GM12878 (cell line): ENCODE data around the gene PHRF1. TPM values are rescaled to one million over a fixed set of nuclear protein-coding genes. Genes with fewer than 3 reads are reported as not detected.

Experiments used
- ATAC-seq: fragments of 200-7000 bp; cut with Tn5 transposase; 3 replicates; pipeline ENCODE4 v1.9.1; 2020; ENCODE audit warnings: mild to moderate bottlenecking, moderate library complexity
- BruUV-seq: library from RNA; stranded (reverse); fragments of 400-500 nt; replicated peaks from 2 replicates; lab custom pipeline; 2021; lab: Mats Ljungman, UMichigan
- CTCF ChIA-PET: fragments of 300-600 bp; sonication (Branson Sonifier 250); formaldehyde crosslinking; extraction: SDS; loops from one replicate; lab custom pipeline; 2021; ENCODE audit warnings: inconsistent platforms; lab: Yijun Ruan, JAX
- POLR2A ChIA-PET: fragments of 350-600 bp; formaldehyde crosslinking; extraction: SDS; loops from one replicate; lab custom pipeline; 2021; ENCODE audit warnings: inconsistent platforms; lab: Charles Lee
- RAD21 ChIA-PET: fragments of 300-600 bp; sonication (Branson Sonifier 250); formaldehyde crosslinking; loops from one replicate; lab custom pipeline; 2023; ENCODE audit warnings: antibody characterized with exemption; ENCODE audit not compliant: unreplicated experiment; lab: Charles Lee
- SMC1A ChIA-PET: fragments of 300-600 bp; sonication (Branson Sonifier 250); formaldehyde crosslinking; loops from one replicate; lab custom pipeline; 2023; ENCODE audit not compliant: unreplicated experiment, uncharacterized antibody; lab: Charles Lee
- DNase-seq: peaks from one replicate; pipeline ENCODE4 v3.0.0-alpha.2; 2011; ENCODE audit warnings: low read depth, low spot score
- FAIRE-seq: peaks from 3 replicates; lab custom pipeline; 2011; peaks lifted over from hg19 to GRCh38; lab: Jason Lieb, UNC
- H2AFZ ChIP-seq: 2 replicates; pipeline ENCODE4 v1.6.0; 2011; ENCODE audit warnings: low read depth, low read length, control low read depth; ENCODE audit not compliant: control insufficient read depth
- H3K27ac ChIP-seq: 2 replicates; pipeline ENCODE4 v1.5.1; 2011; ENCODE audit warnings: control low read depth; ENCODE audit not compliant: control insufficient read depth, insufficient read depth
- H3K27me3 ChIP-seq, 2 experiments: replicated peaks in 1 of 2; 2 replicates each; pipeline versions ENCODE4 v1.6.0 to v1.6.1; 2011; ENCODE audit warnings: low read length in 1 of 2; ENCODE audit not compliant: control insufficient read depth in 2 of 2, insufficient read depth in 2 of 2
- H3K36me3 ChIP-seq, 2 experiments: 2 replicates each; pipeline ENCODE4 v1.5.1; 2011; ENCODE audit warnings: low read length in 1 of 2; ENCODE audit not compliant: control insufficient read depth in 2 of 2, insufficient read depth in 2 of 2
- H3K4me1 ChIP-seq: 2 replicates; pipeline ENCODE4 v1.6.1; 2011; ENCODE audit warnings: mild to moderate bottlenecking, low read length, moderate library complexity, mixed read lengths; ENCODE audit not compliant: control insufficient read depth, insufficient read depth
- H3K4me2 ChIP-seq: 2 replicates; pipeline ENCODE4 v1.6.0; 2011; ENCODE audit warnings: control low read depth; ENCODE audit not compliant: control insufficient read depth, insufficient read depth
- H3K4me3 ChIP-seq: fragments of 200-600 bp; sonication (generic); 2 replicates; pipeline ENCODE4 v1.5.1; 2016
- H3K79me2 ChIP-seq: 2 replicates; pipeline ENCODE4 v1.6.0; 2011; ENCODE audit warnings: low read length; ENCODE audit not compliant: control insufficient read depth, insufficient read depth
- H3K9ac ChIP-seq: 2 replicates; pipeline ENCODE4 v1.8.0; 2011; ENCODE audit warnings: low read length, control low read depth, mixed read lengths; ENCODE audit not compliant: control insufficient read depth, insufficient read depth
- H3K9me3 ChIP-seq: replicated peaks from 3 replicates; pipeline ENCODE4 v1.5.1; 2011; ENCODE audit warnings: mild to moderate bottlenecking, low read length; ENCODE audit not compliant: control insufficient read depth, insufficient read depth
- H4K20me1 ChIP-seq: 2 replicates; pipeline ENCODE4 v1.6.0; 2011; ENCODE audit not compliant: control insufficient read depth, insufficient read depth
- BCL3 ChIP-seq: IDR thresholded peaks from 2 replicates; pipeline ENCODE4 v1.6.1; 2011; ENCODE audit warnings: borderline replicate concordance, low read depth, mild to moderate bottlenecking, moderate library complexity, low read length; ENCODE audit not compliant: insufficient read depth, poor library complexity, severe bottlenecking
- BHLHE40 ChIP-seq, 2 experiments: fragments of 450-650 bp in 1 of 2; IDR thresholded peaks; 2 replicates each; pipeline ENCODE4 v1.6.1; 2011 to 2017; ENCODE audit warnings: low read depth in 2 of 2, borderline replicate concordance in 1 of 2, improper control_type of control experiment in 1 of 2, low read length in 1 of 2, mild to moderate bottlenecking in 1 of 2
- CHD2 ChIP-seq: IDR thresholded peaks from 2 replicates; pipeline ENCODE4 v1.6.1; 2011; ENCODE audit warnings: low read depth, low read length, improper control_type of control experiment, borderline replicate concordance
- DPF2 ChIP-seq: fragments of 450-650 bp; IDR thresholded peaks from 2 replicates; pipeline ENCODE4 v1.6.1; 2017; ENCODE audit warnings: mild to moderate bottlenecking
- EED ChIP-seq: sonication (generic); IDR thresholded peaks from 2 replicates; pipeline ENCODE4 v1.6.1; 2016; ENCODE audit warnings: antibody characterized with exemption, low read depth
- LARP7 ChIP-seq: fragments of 450-650 bp; IDR thresholded peaks from 2 replicates; pipeline ENCODE4 v1.6.1; 2017; ENCODE audit warnings: mild to moderate bottlenecking
- MXI1 ChIP-seq: fragments of 150-350 bp; IDR thresholded peaks from 2 replicates; pipeline ENCODE4 v1.6.1; 2011; ENCODE audit warnings: low read depth, mild to moderate bottlenecking, inconsistent platforms, low read length, improper control_type of control experiment
- NR2F1 ChIP-seq: fragments of 450-650 bp; conservative IDR thresholded peaks from 2 replicates; pipeline ENCODE4 v1.6.1; 2017; ENCODE audit warnings: mild to moderate bottlenecking
- PAX5 ChIP-seq: IDR thresholded peaks from 2 replicates; pipeline ENCODE4 v1.6.1; 2011; ENCODE audit warnings: low read depth, low read length, borderline replicate concordance
- RAD21 ChIP-seq: IDR thresholded peaks from 2 replicates; pipeline ENCODE4 v1.6.1; 2011; ENCODE audit warnings: mild to moderate bottlenecking, low read depth, low read length, moderate library complexity; ENCODE audit not compliant: insufficient read depth
- STAT1 ChIP-seq: fragments of 450-650 bp; conservative IDR thresholded peaks from 2 replicates; pipeline ENCODE4 v1.6.1; 2014; ENCODE audit warnings: antibody characterized with exemption, mild to moderate bottlenecking
- SUZ12 ChIP-seq: fragments of 200-600 bp; sonication (generic); IDR thresholded peaks from one replicate; pipeline ENCODE4 v1.6.1; 2018; ENCODE audit warnings: antibody characterized with exemption, mild to moderate bottlenecking; ENCODE audit not compliant: unreplicated experiment
- TAF1 ChIP-seq: IDR thresholded peaks from 2 replicates; pipeline ENCODE4 v1.6.1; 2011; ENCODE audit warnings: mild to moderate bottlenecking, low read depth, low read length, borderline replicate concordance
- TCF7 ChIP-seq: IDR thresholded peaks from 2 replicates; pipeline ENCODE4 v1.6.1; 2014; ENCODE audit warnings: antibody characterized with exemption, borderline replicate concordance
- ZBTB40 ChIP-seq: fragments of 450-650 bp; IDR thresholded peaks from 2 replicates; pipeline ENCODE4 v1.6.1; 2016; ENCODE audit warnings: mild to moderate bottlenecking, moderate library complexity, borderline replicate concordance
- WGBS: methylation state at CpG from one replicate; pipeline ENCODE4 v1.1.6; 2016; ENCODE audit warnings: low lambda C conversion rate; ENCODE audit not compliant: insufficient replicate concordance, insufficient coverage; ENCODE audit errors: missing lambda C conversion rate; 5-methylcytosine and 5-hydroxymethylcytosine counted together
- in situ Hi-C: fragments of 300-500 bp; cut with MboI; formaldehyde crosslinking; loops from 9 replicates; pipeline ENCODE4 v1.14.3; 2018; ENCODE audit warnings: mixed read lengths
- intact Hi-C: fragments of 100-400 bp; cut with micrococcal nuclease; formaldehyde crosslinking; loops from one replicate; pipeline ENCODE4 v1.14.2; 2022; ENCODE audit not compliant: unreplicated experiment
- polyA plus RNA-seq, 11 experiments: library from polyadenylated mRNA; depleted of rRNA in 4 of 11; unstranded in 6 of 11; stranded (reverse) in 5 of 11; fragments of >200 nt; fragmentation: Nextera tagmentation in 4 of 11; fragmentation: Illumina TruSeq in 1 of 11; extraction: Ambion mirVana in 4 of 11; extraction: Trizol in 1 of 11; gene quantifications; 1 replicate in 1 of 11; 2 replicates in 10 of 11; pipeline versions ENCODE4 v1.2.1 to v1.2.3, GENCODE V29; 2011 to 2016; ENCODE audit warnings: inconsistent platforms in 2 of 11, missing spikeins in 2 of 11, low read depth in 1 of 11
- total RNA-seq, 4 experiments: library from RNA; depleted of rRNA in 3 of 4; stranded (reverse); fragments of >200 nt in 3 of 4; fragmentation: Illumina TruSeq in 1 of 4; extraction: Trizol in 1 of 4; gene quantifications; 2 replicates each; pipeline versions ENCODE4 v1.2.1 to v1.2.3, GENCODE V29; 2013 to 2021
- TF ChIP-seq, protein P1 (sequence below): fragments of 450-650 bp; IDR thresholded peaks from 2 replicates; pipeline ENCODE4 v1.6.1; 2016; ENCODE audit warnings: mild to moderate bottlenecking

Gene PHRF1
- total and polyA plus RNA-seq, 10 of the 15 experiments (the other 5 are each of a cell fraction or from before 2014, with no cell fraction given): 0.13 to 43.5 (median 15.1) TPM

DNA sequence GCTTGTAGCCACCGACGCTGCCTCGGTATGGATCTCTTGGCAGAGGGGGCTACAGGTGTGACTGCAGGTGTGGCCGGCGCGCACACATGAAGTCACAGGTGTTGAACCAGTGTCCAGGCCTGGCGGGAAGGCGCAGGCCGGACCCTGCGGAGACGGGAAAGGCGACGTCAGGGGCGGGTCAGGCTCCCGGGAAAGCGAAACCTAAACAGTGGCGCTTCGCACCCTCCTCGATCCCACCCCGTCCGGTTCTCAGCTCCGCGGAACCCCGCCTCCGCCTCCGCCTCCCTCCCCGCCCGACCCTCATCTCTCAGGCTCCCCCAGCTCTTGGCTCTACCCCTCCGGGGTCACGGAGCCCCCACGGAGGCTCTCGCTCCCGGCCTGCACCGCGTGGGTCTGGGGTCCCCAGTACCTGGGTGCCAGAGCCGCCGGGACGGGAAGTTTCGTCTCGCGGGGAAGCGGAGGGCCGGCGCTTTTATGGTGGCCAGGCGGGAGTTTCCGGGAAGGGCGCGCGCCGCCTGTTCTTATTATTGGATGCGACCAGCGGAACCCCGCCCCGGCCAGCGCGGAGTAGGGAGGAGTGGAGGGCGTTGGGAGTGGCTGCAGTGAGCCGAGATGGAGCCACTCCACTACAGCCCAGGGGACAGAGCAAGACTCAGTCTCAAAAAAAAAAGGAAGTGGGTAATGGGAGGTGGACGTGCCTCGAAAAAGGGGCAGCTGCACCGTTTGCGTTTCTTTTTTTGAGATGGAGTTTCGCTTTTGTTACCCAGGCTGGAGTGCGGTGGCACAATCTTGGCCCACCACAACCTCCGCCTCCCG, 39.4 kb downstream of the PHRF1 start, which contains the start of gene IRF7:
IRF7 (minus strand) TSS at position 447 of the 816 bp plus-strand sequence. CDS start 586 bp downstream, outside the sequence.
- RAD21 ChIA-PET: interaction anchor here (1.1 to 1.5 kb wide), 3 partner anchors 79 to 161 kb away, joined by 3 to 6 read pairs (median 4); no protein-coding TSS in a partner anchor
- intact Hi-C loops: loop anchor here (5.0 kb wide), 1 partner anchor 107 kb away; no protein-coding TSS in a partner anchor
- FAIRE-seq (peak; percentile 93), ATAC-seq (peak; percentile 92), DNase-seq (peak; percentile 89)
- no peaks in the 10 kb centered on the region for H3K27me3 ChIP-seq
- H3K4me1 ChIP-seq: peaks cover 14% of the 10 kb centered on the region
- peak within 1 kb of the TSS; percentile 91 for H3K9ac ChIP-seq
- 1% methylated on average over 65 of the region's 66 CpGs for WGBS
- peaks cover 26% of the 10 kb centered on the region for H3K79me2 ChIP-seq
- H4K20me1 ChIP-seq: peaks cover 11% of the 10 kb centered on the region
- H2AFZ ChIP-seq: peak within 1 kb of the TSS; percentile 33; the same call in 1 of the 2 replicates
- peak within 1 kb of the TSS; percentile 99 for H3K4me2 ChIP-seq
- peak within 1 kb of the TSS; percentile 90 for H3K4me3 ChIP-seq
- H3K9me3 ChIP-seq: no peaks in the 10 kb centered on the region
- no TSS peak for BruUV-seq
- CTCF ChIA-PET: interaction anchor here (0.8 kb wide), 1 partner anchor 408 kb away, joined by 4 read pairs; the partner anchor contains the start of genes BET1L and RIC8A
- SMC1A ChIA-PET: no interaction called here
- POLR2A ChIA-PET: interaction anchor here (0.6 to 1.6 kb wide), 9 partner anchors 9 to 308 kb away, joined by 3 to 10 read pairs (median 3); partner anchors contain the start of genes CHID1, IFITM2 and PHRF1
- H3K27ac ChIP-seq: peak within 1 kb of the TSS; percentile 100
- in situ Hi-C loops: no loop called here
- peaks cover 10 to 29% of the 10 kb centered on the region in 2 experiments; a peak in 3 of 4 replicates for H3K36me3 ChIP-seq
- TF ChIP-seq PAX5 (peak; percentile 41; the same call in 1 of the 2 replicates), STAT1 (no peak), LARP7 (peak; percentile 84), EED (peak; percentile 7; the same call in 1 of the 2 replicates), TAF1 (peak; percentile 88; the same call in 1 of the 2 replicates), MXI1 (no peak), SUZ12 (no peak), ZBTB40 (peak; percentile 81; the same call in 1 of the 2 replicates), NR2F1 (peak; percentile 37; the same call in 1 of the 2 replicates), RAD21 (no peak), BCL3 (peak; percentile 76), DPF2 (peak; percentile 71), CHD2 (peak; percentile 67), BHLHE40 (IDR thresholded peaks at IDR 0.05; ENCODE audit: borderline replicate concordance in 1 of 2, low read depth in 2 of 2, low read length in 1 of 2) (peak; percentile 34 to 59; a peak in 1 of 4 replicates), TCF7 (no peak)
- TF ChIP-seq, protein P1, sequence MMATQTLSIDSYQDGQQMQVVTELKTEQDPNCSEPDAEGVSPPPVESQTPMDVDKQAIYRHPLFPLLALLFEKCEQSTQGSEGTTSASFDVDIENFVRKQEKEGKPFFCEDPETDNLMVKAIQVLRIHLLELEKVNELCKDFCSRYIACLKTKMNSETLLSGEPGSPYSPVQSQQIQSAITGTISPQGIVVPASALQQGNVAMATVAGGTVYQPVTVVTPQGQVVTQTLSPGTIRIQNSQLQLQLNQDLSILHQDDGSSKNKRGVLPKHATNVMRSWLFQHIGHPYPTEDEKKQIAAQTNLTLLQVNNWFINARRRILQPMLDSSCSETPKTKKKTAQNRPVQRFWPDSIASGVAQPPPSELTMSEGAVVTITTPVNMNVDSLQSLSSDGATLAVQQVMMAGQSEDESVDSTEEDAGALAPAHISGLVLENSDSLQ: peak; percentile 59
